GM18909 (cell line): Measurements from ENCODE around the gene ADGRG3.

Experiments used
- ATAC-seq: cut with Tn5 transposase; IDR thresholded peaks from one replicate; pipeline ENCODE4 v1.9.1; 2021; ENCODE audit warnings: mild to moderate bottlenecking; ENCODE audit not compliant: unreplicated experiment, poor library complexity

ADGRG3 gene, protein sequence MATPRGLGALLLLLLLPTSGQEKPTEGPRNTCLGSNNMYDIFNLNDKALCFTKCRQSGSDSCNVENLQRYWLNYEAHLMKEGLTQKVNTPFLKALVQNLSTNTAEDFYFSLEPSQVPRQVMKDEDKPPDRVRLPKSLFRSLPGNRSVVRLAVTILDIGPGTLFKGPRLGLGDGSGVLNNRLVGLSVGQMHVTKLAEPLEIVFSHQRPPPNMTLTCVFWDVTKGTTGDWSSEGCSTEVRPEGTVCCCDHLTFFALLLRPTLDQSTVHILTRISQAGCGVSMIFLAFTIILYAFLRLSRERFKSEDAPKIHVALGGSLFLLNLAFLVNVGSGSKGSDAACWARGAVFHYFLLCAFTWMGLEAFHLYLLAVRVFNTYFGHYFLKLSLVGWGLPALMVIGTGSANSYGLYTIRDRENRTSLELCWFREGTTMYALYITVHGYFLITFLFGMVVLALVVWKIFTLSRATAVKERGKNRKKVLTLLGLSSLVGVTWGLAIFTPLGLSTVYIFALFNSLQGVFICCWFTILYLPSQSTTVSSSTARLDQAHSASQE

DNA sequence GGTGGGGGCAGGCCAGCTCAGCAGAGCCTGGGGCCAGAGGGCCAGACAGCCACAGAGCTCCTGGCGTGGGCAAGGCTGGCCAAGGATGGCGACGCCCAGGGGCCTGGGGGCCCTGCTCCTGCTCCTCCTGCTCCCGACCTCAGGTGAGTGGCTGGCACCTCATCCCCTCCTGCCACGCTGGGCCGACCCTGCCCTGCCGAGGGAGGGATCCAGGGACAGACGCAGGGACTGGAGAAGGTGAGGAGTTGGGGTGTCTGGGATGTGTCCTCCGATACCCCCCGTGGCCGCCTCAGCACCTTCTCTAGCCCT lies at the start of gene ADGRG3:
TSS of gene ADGRG3 (plus strand) at position 44 of the 309 bp plus-strand sequence. CDS start at position 86, 42 bp downstream.
- ATAC-seq, result no peak

DNA sequence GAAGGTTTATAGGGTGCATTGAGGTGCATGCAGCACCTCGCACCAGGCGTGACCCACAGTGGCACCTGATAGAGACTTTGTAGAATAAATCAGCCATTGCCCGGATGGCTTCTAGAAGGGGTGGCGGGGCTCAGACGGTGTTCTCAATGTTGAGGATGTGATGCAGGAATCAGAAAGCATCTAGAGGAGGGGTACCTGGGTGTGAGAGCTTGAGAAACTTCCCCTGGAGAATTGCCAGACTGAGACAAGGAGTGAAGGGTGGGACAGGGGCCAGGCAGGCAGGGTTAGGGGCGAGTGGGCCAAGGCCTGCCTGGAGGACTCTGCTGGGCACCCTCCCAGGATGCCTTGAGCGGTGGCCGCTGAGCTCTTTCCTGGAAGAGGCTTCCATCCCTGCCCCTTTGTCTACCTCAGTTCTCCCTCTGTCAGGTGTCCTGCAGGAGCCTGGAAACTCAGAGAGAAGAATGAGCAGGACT lies 48.9 kb upstream of the ADGRG3 start:
- ATAC-seq, result no peak

DNA sequence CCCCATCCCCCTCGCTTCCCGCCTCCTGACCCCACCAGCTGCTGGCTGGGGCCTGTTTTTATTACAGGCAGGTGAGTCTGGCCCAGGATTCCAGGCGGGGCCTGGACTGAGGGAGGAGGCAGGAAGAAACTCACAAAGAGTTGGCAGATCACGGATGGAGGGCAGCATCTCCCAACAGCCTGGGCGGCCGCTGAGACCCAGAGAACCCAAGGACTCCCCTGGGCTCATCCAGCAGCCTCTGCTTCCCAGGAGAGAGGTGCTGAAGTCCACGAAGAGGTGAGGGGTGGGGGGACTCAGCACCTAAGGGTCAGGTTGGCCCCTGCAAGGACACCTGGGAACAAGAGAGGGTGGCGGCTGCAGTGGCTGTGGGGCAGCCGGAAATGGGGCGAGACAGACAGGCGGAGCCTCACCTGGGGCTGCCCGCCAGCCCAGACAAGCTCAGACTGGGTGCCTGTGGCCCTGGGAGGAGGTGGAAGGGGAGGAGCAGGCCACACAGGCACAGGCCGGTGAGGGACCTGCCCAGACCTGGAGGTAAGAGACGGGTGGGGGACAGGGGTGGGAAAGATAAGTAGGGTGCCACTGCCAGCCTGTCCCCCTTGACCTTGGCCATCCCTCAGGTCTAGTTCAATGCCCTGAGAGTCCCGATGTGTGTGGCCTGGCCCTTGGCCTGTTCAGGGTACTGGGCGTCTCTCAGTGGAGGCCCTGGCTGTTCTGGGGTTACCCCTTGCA lies 48.3 kb upstream of the ADGRG3 start:
- ATAC-seq, result no peak

DNA sequence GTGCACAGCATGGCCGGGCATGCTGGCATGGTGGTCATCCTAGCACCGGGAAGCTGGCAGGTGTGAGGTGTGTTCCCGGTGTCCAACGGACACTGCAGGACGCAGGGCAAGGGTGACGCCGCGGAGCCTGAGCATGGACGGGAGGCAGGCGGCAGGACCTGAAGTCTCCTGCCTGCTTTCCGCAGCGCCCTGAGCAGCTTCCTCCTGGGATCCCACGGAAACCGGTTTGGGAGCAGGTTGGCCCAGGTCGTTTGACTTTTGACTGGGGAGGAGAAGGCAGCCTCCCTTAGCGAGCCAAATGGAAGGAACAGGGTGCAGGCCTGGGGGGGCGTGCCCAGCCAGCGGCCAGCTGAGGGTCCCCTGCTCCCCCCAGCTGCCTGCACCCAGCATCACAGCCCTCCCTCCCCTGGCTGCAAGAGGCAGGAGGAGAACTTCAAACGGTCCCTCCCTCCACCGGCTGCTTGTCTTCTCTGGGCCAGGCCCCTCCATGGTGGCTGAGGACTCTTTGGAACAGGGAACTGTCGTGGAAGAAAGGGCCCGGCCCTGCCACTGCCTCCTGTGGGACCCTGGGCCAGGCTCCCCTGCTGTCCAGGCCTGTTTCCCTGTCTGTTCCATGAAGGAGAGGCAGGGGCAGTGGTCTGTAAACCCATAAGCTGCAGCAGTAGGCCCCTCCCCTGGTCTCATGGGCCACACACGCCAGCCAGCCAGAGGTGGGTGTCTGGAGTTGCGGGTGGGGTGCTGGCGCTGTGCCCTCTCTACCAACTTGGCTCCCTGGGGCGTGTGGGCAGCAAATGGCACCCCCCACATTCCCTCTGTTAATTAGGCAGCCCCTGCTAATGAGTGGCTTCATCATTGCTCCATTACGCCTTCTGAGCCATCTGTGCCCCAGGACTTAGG lies 47.5 kb upstream of the ADGRG3 start:
- ATAC-seq, result no peak

DNA sequence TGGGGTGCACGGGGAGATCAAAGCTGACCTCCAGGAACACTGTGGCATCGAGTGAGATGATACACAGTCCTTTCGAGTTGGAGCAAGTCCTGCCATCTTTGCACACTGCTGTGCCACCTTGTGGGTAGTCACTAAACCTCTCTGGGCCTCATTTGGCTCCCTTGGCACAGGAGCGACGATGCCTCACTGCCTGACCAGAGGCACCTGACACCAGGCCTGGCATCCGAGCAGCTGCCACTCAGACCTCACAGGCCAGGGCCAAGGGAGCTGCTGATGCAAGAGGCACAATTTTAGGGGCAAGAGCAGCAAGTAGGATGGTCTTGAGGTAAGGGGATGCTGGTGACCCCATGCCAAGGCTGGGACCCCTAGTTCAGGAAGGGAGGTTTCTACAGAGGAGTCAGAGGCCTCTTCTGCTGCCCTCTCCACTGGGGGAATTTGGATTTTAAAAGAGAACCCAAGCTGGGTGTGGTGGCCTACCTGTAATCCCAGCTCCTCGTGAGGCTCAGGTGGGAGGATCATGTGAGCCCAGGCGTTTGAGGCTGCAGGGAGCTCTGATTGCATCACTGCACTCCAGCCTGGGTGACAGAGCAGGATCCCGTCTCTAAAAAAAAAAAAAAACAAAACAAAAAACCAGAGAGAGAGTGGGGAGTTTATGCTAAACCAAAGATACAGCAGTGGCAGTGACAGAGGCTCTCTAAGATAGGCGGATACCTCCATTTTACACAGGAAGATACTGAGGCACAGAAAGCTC lies 46.4 kb upstream of the ADGRG3 start:
- ATAC-seq, result no peak

DNA sequence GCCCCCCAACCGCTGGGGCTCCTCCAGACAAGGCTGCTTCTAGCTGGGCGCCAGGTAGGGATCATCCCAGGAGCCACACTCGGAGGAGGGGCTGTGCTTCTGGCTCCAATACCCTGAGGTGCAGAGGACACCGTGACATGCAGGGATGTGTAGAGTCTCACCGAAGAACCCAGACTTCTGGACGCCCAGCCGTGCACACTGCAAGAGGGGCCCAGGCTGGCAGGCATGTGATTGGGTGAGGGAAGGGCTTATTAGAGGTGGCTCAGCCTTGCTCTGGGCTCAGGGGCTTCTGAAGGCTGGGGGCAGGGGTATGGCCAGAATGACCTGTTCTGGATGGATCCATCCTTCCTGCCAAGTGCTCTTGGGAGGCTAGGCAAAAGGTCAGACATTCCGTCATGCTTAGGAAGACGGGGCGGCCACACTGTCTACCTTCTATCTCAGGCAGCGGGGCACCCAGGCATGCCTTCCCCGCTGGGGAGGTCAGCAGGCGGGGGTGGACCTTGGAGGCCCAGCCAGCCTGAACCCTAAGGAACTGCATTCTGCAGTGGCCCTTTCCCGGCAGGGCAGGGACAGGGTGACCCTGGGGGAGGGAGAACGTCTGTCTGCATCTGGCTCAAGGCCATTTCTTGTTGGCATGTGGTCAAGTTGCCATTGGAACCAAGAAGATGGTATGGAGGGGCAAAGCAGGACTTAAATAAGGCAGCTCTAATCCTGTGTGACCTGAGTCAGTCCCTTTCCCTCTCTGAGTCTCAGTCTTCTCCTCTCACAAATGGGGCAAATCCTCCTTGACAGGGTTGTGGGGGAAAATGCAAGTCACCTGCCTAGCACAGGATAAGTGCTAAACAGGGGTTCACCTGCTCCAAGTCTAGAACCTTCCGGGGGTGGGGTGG lies 45.5 kb upstream of the ADGRG3 start:
- ATAC-seq, result no peak

DNA sequence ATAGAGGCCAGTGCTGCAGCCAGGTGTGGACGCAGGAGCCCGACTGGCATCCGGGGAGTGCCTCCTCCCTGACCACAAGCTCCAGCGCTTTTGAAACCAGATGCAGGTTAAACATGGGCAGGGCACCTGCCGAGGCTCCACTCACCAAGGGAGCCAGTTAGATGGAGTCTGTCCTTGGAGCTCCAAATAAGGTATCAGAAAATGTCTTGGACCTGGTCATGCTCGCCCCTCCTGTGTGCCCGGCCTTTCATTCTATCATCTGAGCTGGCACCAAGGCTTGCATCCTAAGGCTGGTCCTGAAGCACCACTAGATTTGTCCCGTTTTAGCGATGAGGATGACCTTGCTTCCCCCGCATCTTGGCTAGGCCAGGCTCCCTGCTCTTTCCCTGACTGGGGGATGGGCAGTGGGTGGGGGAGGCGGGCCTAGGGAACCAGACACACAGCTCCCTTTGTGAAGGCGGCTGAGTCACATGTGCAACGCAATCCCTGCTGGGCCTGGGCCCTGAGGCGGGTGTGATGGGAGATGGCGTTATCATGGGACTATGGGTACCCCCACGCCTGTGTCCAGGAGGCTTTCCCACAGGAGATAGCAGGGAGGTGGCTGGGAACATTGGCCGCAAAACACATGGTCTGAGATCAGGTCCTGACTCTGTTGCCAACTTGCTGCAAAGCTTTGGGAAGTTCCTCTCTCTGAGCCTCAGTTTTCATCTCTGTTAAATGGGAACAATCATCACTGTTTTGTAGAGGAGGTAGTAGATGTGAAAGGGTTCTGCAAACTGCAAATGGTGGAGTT lies 44.7 kb upstream of the ADGRG3 start:
- no peak for ATAC-seq

DNA sequence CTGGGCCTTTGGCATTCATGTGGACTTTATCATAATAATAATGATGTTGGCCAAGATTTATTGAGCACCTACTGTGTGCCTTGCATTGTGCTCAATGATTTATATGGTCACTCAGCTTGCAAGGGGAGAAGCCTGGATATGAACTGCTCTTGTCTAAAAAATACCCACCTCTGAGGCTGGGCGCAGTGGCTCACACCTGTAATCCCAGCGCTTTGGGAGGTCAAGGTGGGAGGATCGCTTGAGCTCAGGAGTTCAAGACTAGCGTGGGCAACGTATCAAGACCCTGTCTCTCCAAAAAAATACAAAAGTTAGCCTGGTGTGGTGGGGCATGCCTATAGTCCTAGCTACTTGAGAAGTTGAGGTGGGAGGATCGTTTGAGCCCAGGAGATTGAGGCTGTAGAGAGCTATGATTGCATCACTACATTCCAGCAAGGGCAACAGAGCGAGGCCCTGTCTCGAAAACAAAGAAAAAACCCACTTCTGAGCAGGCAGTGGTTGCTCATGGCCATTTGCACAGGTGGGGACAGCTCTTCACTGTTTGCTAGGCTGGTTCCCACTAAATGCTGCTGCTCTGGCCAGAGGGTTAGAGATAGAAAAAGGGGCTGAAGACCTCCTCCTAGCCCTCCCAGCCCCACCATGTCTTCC lies 43.9 kb upstream of the ADGRG3 start:
- no peak for ATAC-seq

DNA sequence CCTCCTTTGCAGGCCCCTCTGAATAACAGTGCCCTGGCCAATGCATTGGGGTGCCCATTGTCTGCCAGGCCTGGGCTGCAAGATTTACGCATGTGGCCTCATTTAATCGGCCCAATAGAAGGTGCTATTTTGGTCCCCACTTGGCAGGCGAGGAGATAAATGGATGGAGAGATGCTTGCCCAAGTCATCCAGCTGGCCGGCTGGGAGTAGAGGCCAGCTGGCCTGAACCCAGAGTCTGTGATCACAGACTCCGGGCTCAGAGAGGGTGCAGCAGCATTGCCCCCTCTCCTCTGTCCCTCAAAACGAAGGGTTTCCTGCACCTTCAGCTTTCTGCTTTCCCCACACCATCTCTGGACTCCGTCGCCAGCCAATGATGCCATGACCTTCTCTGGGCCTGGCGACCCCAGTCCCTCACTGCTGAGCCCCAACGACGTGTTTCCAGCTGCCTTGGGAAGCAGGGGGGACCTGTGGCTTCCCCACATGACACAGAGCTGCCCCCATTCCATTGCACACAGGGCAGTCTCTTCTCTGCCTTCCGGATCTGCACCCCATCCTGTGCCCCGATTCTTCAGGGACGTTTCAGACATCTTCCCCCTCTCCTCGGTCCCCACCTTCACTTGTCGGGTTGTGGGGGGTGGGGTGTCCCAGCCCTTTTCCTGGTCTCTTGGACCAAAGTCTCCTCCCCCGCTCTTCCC lies 43.2 kb upstream of the ADGRG3 start:
- no peak for ATAC-seq

DNA sequence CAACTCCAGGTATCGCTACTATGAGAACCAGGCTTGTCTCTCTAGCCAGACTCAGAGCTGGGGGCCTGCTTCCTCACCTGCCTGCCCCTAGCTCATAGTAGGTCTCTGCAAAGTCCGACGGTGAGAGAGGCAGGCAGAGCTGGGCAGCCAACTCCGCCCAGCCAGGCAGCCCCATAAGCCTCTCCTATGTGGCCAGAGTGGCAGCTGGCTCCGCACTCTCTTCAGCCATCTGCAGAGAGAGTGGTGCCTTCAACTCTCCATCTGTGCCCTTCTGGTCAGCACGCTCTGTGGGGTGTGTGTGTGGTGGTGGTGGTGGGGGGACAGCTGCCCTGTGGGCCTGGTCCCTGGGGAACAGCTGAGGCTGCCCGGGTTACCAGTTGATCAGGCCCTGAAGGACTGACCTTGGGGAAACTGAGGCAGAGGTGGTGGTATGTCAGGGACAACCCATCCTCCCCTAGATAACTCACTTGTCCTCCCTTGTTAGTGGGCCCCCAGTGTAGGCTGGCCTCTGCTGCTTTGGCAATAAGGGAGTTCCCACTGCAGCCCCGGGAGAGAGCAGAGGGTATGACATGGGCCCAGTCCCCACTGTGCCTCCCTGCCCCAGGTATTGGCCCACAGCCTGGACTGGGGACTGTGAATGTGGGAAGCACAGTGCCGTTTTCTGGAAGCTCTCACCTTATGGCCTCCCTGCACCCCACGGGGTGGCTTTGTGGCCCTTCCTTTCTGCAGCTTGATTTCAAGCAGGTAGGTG lies 41.5 kb upstream of the ADGRG3 start:
- ATAC-seq, result no peak

DNA sequence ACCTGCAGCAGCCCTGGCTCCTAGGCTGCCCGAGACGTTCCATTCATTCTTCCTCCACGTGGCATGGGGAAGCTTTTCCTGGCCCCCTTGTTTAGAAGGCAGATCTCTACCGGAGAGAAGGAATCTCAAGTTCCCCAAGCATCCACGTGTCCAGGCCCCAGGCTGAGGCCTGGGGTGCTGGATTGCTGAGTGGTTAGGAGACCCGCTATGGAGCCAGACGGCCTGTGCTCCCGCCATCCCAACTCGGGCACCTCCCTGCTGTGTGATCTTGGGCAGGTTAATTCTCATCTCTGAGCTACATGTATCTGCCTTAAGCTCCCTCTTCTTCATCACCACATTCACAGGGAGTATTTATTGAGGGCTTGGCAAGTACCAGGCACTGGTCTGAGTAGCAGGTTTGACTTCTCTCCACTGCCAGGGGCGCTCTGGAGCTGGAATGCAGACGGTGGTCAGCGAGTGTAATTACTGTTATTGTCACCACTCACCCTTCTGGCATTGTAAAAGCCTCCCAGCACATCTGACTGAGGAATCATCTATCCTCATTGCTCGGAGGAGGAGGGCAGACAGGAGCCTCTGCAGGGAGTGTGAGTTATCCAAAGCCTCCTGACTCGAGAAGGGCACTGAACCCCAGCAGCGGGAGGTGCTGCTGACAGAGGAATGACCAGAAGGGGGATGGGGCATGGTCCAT lies 40.8 kb upstream of the ADGRG3 start:
- no peak for ATAC-seq

DNA sequence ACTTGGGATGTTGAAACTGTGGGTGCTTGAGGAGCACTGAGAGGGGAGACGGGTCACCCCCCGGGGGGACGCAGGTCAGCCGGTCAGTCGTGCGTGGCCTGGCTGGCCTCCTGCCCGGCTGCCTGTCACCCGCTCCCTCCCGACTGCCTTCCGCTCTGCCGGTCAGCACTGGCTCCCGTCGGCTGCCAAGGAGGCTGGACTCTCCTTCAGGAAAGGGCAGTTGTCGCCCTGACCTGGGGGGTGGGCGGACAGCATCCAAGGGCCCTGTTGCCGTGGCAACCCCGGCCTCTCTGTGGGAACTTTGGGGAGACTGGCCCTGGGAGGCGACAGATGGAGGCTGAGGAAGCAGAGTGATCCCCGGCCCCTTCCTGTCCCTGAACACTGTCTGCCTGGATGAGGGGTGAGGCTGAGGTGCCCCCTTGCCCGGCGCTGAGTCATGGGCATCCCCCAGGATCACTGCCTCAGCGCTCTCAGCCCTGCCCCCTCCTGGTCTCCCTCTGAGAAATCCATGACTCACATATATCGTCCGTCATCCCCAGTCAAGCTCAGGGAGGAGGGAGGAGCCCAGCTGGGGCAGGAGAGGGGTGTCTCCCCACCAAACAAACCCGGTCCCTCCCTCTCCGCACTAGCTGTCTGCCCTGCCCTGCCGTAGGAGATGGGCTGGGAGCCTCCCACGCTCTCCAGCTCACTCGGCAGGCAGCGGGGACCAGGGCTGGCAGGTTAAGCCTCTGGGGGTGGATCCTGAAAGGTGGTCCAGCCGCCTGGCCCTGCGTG lies 39.9 kb upstream of the ADGRG3 start, which contains the start of gene ADGRG1:
TSS of gene ADGRG1 (plus strand) at position 623 of the 774 bp plus-strand sequence. CDS start 21,658 bp downstream, outside the sequence.
- no peak for ATAC-seq

DNA sequence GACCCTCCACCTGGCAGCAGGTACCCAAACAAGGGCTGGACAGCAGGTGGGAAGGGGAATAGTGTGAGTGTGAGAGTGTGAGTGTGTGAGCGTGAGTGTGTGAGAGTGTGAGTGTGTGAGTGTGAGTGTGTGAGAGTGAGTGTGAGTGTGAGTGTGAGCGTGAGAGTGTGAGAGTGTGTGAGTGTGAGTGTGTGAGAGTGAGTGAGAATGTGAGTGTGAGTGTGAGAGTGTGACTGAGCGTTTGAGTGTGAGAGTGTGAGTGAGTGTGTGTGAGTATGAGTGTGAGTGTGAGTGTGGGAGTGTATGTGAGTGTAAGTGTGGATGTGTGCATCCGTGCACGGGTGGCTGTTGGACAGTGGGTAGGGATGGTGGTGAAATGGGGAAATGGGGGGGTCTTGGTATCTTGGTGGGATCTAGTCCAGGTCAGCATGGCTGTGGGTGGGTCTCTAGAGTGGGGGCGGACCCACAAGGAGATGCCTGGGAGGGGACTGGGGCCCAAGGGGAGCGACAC lies 39.3 kb upstream of the ADGRG3 start:
- no peak for ATAC-seq

DNA sequence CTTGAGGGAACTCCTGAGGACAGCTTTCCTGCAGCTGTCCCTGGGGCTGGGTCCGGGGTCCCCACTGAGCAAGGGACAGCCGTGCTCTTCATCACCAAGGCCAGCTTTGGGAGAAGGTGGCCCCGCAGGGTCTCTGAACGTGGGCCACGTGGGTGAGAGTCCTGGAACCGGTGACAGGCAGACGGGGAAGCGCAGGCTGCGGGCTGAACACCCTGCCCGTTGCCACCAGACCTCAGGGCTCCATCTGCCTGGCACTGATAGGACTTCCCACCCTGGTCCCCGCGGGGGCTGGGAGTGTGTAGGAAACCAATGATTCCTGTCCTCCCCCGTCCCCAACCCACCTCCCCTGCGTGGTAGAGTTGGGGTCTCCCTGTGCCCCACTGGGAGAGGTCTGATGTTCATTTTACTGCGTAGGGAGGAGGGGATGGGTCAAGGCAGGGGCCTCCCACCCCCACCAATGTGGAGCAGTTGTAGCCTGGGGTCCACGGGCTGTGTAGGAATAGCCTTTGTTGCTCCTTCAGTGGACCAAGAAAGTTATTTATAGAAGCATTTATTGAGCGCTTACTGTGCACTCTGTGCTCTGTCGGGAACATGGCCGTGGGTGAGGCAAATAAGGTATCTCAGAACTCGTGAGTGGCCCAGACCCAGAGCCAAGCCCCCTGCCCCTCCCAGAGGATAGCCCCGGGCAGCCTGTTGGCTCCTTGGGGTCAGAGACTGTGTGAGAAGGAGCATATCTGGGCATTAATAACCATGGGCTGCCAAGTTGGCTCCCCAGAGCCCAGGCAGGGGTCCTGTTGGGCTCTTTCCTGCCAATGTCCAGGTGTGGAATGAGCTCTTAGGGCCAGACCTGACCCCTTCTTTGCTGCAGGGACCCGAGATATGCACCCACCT lies 38.3 kb upstream of the ADGRG3 start:
- no peak for ATAC-seq
